Measurements from ENCODE around the gene TJAP1.
"Not testable (repeated sequence)": the region's sequence is repeated elsewhere in the genome, so short reads cannot be mapped to it uniquely, and the experiment has no call there.

The TJAP1 gene

DNA sequence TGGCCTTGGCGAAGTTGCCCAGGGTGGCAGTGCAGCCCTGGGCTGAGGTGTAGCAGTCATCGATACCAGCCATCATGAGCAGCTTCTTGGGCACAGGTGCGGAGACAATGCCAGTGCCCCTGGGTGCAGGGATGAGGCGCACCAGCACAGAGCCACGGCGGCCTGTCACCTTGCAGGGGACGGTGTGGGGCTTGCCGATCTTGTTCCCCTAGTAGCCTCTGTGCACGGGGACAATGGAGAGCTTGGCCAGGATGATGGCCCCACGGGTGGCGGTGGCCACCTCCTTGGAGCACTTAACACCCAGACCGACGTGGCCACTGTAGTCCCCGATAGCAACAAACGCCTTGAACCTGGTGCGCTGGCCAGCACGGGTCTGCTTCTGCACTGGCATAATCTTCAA lies 61.6 kb downstream of the TJAP1 start:
- not testable (repeated sequence) for DNase-seq (ENCODE audit: low spot score)

DNA sequence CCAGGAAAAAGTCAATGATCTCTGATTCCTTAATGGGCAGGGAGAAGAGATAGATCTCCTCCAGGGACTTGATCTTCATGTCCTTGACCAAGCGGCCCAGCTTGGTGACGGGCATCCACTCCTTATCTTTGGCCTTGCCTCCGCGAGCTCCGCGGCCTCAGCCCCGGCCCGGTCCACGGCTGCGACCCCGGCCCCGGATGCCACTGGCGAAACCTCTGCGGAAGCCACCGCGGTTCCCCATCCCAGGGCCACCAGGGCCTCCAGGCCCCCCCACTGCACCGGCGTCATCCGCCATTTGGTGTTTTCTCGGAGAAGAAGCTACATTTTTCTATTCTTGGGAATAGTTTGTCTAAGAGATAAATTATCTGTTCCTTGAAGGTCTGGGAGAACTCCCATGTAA lies 62.0 kb downstream of the TJAP1 start:
- DNase-seq (ENCODE audit: low spot score) = not testable (repeated sequence)

DNA sequence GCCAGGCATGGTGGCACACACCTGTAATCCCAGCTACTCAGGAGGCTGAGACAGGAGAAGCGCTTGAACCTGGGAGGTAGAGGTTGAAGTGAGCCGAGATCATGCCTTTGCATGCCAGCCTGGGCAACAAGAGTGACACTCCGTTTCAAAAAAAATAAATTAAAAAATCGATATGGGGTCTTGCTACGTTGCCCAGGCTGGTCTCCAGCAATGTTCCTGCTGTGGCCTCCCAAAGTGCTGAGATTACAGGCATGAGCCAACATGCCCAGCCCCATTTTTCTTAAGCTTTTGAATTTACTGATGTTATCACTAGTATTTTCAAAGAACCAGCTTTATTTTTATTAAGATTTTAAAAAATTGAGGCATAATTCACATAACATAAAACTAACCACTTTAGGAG lies 63.1 kb downstream of the TJAP1 start:
- DNase-seq (ENCODE audit: low spot score) = no peak

GRCh38 chr6:43541774-43542471 lies 64.6 kb downstream of the TJAP1 start:
- no peak for DNase-seq (ENCODE audit: low spot score)

- DNase-seq (ENCODE audit: low spot score) = no peak
These were observed 67.1 kb downstream of the TJAP1 start for GRCh38 chr6:43544461-43544860.

DNA sequence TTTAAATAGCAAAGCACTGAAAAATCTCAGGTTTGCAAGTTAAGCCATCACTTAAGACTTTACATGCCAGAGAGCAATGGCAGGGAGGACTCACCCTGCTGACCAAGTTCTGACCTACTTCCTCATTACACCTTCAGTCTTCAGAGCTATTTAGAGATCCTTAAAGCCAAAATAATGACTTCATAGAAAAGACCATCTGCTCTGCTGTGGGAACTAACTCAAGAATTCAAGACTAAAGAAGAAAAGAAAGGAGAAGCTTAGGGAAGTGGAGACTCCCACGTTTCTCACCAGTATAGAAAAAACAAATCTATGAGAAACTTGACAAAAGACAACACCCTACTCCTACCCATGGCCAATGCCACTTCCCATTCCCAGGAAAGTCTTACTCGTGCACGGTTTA lies 69.9 kb downstream of the TJAP1 start:
- no peak for DNase-seq (ENCODE audit: low spot score)

Measured in globus pallidus (tissue), 1 donor.